ENCODE data around the gene USO1.

The USO1 gene

GRCh38 chr4:75844151-75844662 lies 119.8 kb downstream of the USO1 start:
- peak; percentile 21 to 44 (median 39) for DNase-seq

- no peak for DNase-seq
Measured at GRCh38 chr4:75845992-75846391, 121.6 kb downstream of the USO1 start.

DNA sequence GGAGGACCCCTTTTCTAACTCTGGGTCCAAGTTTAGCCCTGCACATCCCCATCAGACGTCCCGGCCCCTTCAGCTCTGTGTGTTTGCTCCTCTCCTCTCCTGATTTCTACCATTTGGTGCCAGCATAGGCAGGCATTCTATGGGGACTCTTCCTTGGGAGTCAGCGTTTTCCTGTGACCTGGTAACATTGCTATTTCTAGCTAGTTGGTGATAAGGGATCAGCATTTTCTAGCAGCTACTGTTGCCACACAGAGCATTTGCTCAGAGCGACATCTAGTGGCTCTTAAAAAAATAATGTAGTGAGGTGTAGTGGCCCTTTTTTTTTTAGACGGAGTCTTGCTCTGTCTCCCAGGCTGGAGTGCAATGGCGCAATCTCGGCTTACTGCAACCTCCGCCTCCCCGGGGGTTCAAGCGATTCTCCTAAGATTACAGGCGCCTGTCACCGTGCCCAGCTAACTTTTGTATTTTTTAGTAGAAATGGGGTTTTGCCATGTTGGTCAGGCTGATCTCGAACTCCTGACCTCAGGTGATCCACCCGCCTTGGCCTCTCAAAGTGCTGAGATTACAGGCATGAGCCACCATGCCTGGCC lies 123.9 kb downstream of the USO1 start:
- DNase-seq: peak; percentile 67 to 88 (median 81)

GRCh38 chr4:75848891-75849290 lies 124.5 kb downstream of the USO1 start:
- no peak for DNase-seq

- peak; percentile 59 to 85 (median 79) for DNase-seq
Measured at GRCh38 chr4:75849461-75849860, 125.1 kb downstream of the USO1 start.

- DNase-seq: no peak
Measured at GRCh38 chr4:75858721-75859120, 134.3 kb downstream of the USO1 start.

- DNase-seq: no peak
Measured at GRCh38 chr4:75860606-75861005, 136.2 kb downstream of the USO1 start.
